ENCODE results near the gene FREM1. TPM values are rescaled to one million over a fixed set of nuclear protein-coding genes. Genes with fewer than 3 reads are reported as not detected.

FREM1 gene
- total and polyA plus RNA-seq, 2 of the 13 experiments (the other 11 are each of a cell fraction or from before 2014, with no cell fraction given), result 64.3 to 202 TPM

GRCh38 chr9:14941501-14942405 lies 31.5 kb upstream of the FREM1 start:
- Histone ChIP-seq H3K4me1 (ENCODE audit: insufficient read depth, low read length) (peaks cover 9% of the 10 kb centered on the region), H3K79me2 (ENCODE audit: insufficient read depth, low read length) (no peaks in the 10 kb centered on the region), H3K4me2 (ENCODE audit: low read depth, low read length) (no peak overlapping the region), H3K27ac (ENCODE audit: extremely low read length, insufficient read depth, low read length) (no peak overlapping the region), H3K4me3 (replicated peaks in 1 of 3; ENCODE audit: insufficient read depth in 1 of 3, low read depth in 2 of 3, low read length in 3 of 3) (no peak overlapping the region), H3K27me3 (ENCODE audit: control insufficient read depth in 1 of 2, insufficient read depth in 2 of 2, low read length in 2 of 2) (no peaks in the 10 kb centered on the region; a peak in 1 of 5 replicates), H4K20me1 (ENCODE audit: insufficient read depth, low read length) (no peaks in the 10 kb centered on the region), H3K9me3 (ENCODE audit: low read length) (peaks cover 7% of the 10 kb centered on the region; the same call in 1 of the 2 replicates), H3K9ac (ENCODE audit: insufficient read depth, low read depth, low read length) (no peak overlapping the region), H2AFZ (ENCODE audit: low read length) (no peak overlapping the region), H3K36me3 (replicated peaks in 1 of 2; ENCODE audit: control insufficient read depth in 1 of 2, insufficient read depth in 2 of 2, low read length in 2 of 2) (no peaks in the 10 kb centered on the region)
- DNase-seq (ENCODE audit: low spot score) (no peak), ATAC-seq (no peak), FAIRE-seq (no peak)
- 28% methylated on average over 7 of the region's 7 CpGs for WGBS (ENCODE audit: low lambda C conversion rate)
- in situ Hi-C loops (cut with HindIII; ENCODE audit: extremely low pct_ligation_motif_present, low pct_unique_long_range_greater_than_20kb), result no loop called here
- intact Hi-C loops (cut with micrococcal nuclease; ENCODE audit: unreplicated experiment), result no loop called here
- BruUV-seq (replicated peaks), result no TSS peak
- POLR2A ChIA-PET, result no interaction called here
- TF ChIP-seq FOSL2 (CRISPR knock-in tag; IDR thresholded peaks at IDR 0.05), result no peak
- no peak for TF ChIP-seq ZHX1 (CRISPR knock-in tag; IDR thresholded peaks at IDR 0.05; ENCODE audit: low read depth)
- CTCF ChIA-PET (ENCODE audit: low intra/inter-chr PET ratio, low total read pairs), result no interaction called here

- FAIRE-seq, result no peak
- H3K27me3 ChIP-seq (ENCODE audit: control insufficient read depth in 1 of 2, insufficient read depth in 2 of 2, low read length in 2 of 2), result no peaks in the 10 kb centered on the region; a peak in 1 of 5 replicates
- BruUV-seq (replicated peaks), result no TSS peak
- no peak for TF ChIP-seq ZNF776 (CRISPR knock-in tag; IDR thresholded peaks at IDR 0.05)
- TF ChIP-seq FOXO4 (CRISPR knock-in tag; conservative IDR thresholded peaks at IDR 0.05), result no peak
- TF ChIP-seq U2AF2 (IDR thresholded peaks at IDR 0.05; ENCODE audit: low read depth, low read length), result no peak
- TF ChIP-seq MTF2 (CRISPR knock-in tag; IDR thresholded peaks at IDR 0.05; ENCODE audit: borderline replicate concordance), result no peak
- no peak for TF ChIP-seq CTCF (CRISPR knock-in tag; IDR thresholded peaks at IDR 0.05)
- no peak for TF ChIP-seq GZF1 (CRISPR knock-in tag; IDR thresholded peaks at IDR 0.05)
- TF ChIP-seq ZNF768 (CRISPR knock-in tag; IDR thresholded peaks at IDR 0.05), result no peak
- peak; percentile 19; the same call in 1 of the 2 replicates for TF ChIP-seq HNF4A (CRISPR knock-in tag; IDR thresholded peaks at IDR 0.05)
- no peak for TF ChIP-seq AGO1 (IDR thresholded peaks at IDR 0.05; ENCODE audit: low read depth, low read length, poor library complexity, severe bottlenecking)
These were observed 29.1 kb upstream of the FREM1 start for GRCh38 chr9:14939378-14939777.

More at GRCh38 chr9:14939378-14939777, 29.1 kb upstream of the FREM1 start:
- Histone ChIP-seq H3K4me3 (replicated peaks in 1 of 3; ENCODE audit: insufficient read depth in 1 of 3, low read depth in 2 of 3, low read length in 3 of 3) (no peak overlapping the region), H3K4me1 (ENCODE audit: insufficient read depth, low read length) (peaks cover 9% of the 10 kb centered on the region), H4K20me1 (ENCODE audit: insufficient read depth, low read length) (no peaks in the 10 kb centered on the region), H3K4me2 (ENCODE audit: low read depth, low read length) (0 out of 2 replicates have a peak overlapping the region, but pooled peaks have one; percentile 37), H3K9me3 (ENCODE audit: low read length) (no peaks in the 10 kb centered on the region), H3K9ac (ENCODE audit: insufficient read depth, low read depth, low read length) (no peak overlapping the region), H2AFZ (ENCODE audit: low read length) (no peak overlapping the region), H3K36me3 (replicated peaks in 1 of 2; ENCODE audit: control insufficient read depth in 1 of 2, insufficient read depth in 2 of 2, low read length in 2 of 2) (no peaks in the 10 kb centered on the region), H3K79me2 (ENCODE audit: insufficient read depth, low read length) (no peaks in the 10 kb centered on the region), H3K27ac (ENCODE audit: extremely low read length, insufficient read depth, low read length) (no peak overlapping the region)
- ATAC-seq (no peak), DNase-seq (ENCODE audit: low spot score) (no peak)
- intact Hi-C loops (cut with micrococcal nuclease; ENCODE audit: unreplicated experiment) (no loop called here), in situ Hi-C loops (cut with HindIII; ENCODE audit: extremely low pct_ligation_motif_present, low pct_unique_long_range_greater_than_20kb) (no loop called here)
- CTCF ChIA-PET (ENCODE audit: low intra/inter-chr PET ratio, low total read pairs), result no interaction called here
- POLR2A ChIA-PET, result no interaction called here
- 15% methylated on average over 4 of the region's 4 CpGs for WGBS (ENCODE audit: low lambda C conversion rate)
